ENCODE data around the gene THTPA.

The THTPA gene, protein sequence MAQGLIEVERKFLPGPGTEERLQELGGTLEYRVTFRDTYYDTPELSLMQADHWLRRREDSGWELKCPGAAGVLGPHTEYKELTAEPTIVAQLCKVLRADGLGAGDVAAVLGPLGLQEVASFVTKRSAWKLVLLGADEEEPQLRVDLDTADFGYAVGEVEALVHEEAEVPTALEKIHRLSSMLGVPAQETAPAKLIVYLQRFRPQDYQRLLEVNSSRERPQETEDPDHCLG

DNA sequence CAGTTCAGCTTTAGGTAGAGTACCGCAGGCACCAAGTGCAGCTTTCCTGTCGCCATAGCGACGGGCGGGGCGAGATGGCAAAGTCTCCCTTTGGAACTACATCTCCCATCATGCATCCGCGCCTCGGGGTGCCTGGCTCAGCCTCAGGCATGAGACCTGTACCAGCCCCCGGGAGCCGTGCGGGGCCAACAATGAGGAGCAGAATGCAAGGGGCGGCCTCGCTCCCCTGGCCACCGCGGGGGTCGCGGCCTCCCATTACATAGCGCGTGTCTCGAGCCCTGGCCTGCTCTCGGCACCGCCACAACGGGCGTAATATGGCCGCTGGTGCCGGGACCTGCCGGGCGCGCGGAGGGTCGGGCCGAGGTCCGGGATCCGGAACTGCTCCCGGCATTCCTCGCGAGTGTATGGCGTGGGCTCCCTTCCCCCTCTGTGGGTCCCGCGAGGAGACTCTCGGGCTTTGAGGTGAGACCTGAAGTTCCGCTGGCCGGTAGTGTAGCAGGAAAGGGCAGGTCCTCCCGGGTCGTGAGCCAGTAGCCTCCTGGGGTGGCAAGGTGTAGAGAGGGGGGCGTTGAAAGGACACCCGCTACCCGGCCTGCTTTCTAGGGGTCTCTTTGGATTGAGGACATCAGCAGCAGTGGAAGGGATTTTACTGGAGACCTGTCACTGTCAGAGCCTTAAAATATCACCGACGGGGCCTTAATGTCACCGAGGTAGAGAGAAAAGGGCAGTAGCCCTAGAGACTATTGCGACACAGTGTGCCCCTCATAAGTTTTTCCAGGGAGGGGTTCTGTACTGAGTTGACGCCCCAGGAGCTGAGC, at the start of gene THTPA:
TSS of gene THTPA (plus strand) at position 390 of the 818 bp plus-strand sequence. CDS start 487 bp downstream, outside the sequence.
- peak; percentile 95 for DNase-seq

DNA sequence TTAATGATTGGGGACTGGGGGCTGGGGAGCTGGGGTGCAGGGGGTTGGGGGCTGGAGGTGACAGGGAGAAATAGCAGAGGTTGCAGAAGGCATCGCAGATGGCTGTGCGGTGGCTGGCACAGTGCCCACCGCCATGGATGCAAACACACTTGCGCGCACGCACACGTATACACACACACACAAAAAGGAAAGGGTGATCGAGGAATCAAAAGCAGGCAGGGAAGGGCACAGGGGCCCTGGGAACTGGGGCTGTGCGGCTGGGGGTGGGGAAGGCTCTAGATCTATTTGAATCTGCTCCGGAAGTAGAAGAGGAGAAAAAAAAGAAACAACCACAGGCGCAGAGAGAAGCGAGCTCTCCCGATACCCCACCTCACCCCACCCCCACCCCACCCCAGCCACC, 43.9 kb upstream of the THTPA start:
- DNase-seq: no peak

DNA sequence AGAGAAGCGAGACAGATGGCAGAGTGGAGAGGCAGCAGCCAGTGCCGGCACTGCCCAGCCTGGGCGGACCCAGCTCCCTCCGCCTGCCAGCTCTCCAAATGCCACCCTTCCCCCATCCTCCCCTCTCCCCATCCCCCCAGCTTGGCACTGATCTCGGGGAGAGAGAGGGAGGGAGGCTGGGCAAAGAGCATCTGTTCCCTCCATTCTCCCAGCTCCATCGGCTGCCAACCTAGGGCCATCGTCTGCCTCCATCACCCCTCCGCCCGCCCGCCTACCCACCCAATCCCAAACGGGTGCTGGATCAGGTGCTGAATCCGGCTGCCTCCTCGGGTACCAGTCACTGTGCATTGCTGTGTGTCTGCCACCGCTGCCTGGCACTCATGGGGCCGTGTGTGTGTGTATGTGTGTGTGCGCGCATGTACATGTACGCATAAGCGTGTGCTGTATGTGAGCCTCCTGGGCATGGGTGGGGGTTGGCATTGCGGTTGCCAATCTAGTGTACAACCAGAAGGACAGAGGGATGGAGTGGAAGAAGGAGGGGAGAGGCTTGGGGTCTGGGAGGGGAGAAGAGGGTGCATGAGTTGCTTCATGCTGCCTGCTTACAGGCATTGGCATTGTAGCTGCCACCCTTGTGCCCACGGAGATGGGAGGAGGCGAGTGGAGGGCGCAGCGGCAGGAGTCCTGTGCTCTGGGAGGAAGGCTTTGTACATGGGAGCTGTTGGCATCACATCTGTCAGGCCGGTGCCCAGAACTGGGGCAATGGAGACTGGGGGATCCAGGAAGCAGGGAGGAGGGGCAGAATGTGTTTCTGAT, 42.9 kb upstream of the THTPA start:
- DNase-seq: no peak

DNA sequence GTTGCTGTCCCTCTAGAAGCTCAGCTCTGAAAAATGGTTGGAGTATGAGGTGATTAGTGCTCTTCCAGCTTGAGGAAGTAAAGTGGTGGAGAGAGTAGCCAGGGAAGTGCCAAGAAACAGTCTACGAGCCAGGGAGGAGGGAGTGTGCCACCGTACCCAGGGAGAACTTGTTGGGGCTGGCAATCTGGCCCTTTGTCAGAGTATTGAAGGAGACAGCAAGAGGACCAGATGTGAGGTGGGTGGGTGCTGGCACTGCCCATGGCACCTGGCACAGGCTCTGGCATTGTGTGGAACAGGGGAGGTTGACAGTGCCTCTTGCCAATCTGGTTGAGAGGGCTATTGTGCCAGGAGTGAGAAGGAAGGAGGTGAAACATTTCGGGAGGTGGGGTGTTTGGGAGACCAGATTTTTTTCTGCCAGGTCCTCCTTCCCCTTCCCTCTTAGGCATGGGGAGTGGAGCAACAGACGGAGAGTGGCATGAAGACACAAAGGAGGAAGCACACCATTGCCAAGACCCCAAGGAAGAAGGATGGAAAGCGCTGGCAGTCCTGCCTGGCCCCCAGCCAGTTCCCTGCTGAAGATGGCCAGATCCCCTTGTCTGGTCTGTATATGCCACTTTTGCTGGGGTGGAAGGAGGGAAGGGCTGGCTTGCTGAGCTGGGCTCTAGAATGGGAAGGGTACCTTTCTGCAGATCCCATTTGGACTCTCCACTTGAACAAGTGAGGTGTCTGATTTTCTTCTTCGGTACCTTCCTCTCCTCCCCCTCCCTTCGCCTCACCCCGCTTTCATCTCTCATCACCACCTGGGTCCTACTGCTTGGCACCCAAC, 42.0 kb upstream of the THTPA start:
- DNase-seq: no peak

DNA sequence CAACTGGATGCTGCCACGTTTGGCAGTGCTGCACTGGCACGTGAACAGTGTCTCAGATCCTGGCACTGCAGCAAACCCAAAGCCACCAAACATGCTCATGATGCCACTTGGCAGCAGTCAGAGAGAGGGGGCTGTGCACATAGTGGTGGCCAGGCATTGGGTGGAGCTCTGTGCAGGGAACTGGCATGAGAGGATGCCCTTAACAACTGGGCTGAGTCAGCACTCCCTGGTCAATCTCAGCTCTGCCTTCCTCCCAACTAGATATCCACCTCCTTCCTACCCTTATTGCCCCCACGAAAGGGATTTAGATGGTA, 41.5 kb upstream of the THTPA start:
- no peak for DNase-seq

DNA sequence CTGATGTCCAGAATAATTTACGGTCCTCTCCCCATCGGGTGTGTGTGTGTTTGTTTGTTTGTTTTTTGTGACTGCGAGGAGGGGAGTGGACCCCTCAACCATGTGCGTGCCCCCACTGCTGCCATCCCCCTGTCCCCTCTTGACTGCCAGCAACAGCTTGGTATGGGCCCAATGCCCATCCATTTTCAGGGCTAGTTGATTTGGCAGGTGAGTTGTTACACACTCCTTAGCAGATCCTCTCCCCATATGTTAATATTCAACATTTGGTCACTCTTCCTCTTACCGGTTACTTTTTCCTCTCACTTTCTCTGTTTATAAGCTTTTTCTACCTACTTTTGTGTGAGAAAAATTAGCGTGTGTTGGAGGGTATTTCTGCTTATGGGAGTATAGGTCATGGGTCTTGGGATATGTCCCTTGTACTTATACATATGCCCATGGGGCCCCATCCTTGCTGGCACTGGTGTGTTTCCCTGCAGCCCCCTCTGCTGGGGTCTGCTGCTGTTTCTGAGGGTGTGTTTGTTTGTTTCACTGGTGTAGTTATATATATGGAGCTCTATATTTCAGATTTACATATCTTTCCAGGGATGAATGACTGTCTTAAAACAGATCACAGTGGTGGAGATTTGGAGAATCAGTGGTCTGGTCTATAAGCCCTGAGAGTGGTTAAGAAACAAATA, 38.3 kb upstream of the THTPA start:
- no peak for DNase-seq

DNA sequence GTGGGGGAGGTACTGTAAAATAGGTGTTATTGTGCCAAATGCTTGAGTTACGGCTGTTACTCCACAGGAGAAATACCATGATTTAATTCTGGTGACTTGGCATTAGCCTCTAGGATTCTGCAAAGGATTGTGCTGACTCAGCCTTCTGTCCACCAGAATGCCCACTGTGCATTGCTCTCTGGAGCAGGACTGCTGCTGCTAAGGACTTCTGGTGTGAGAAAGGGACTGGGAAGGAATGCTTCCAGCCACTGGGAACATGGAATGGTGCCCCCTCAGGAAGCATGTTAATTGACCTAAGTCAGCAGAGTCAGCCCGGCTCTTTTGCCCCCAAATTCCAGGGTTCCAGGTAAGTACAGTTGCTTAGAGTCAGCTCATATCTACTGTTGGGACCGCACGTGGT, 37.4 kb upstream of the THTPA start:
- DNase-seq: no peak

DNA sequence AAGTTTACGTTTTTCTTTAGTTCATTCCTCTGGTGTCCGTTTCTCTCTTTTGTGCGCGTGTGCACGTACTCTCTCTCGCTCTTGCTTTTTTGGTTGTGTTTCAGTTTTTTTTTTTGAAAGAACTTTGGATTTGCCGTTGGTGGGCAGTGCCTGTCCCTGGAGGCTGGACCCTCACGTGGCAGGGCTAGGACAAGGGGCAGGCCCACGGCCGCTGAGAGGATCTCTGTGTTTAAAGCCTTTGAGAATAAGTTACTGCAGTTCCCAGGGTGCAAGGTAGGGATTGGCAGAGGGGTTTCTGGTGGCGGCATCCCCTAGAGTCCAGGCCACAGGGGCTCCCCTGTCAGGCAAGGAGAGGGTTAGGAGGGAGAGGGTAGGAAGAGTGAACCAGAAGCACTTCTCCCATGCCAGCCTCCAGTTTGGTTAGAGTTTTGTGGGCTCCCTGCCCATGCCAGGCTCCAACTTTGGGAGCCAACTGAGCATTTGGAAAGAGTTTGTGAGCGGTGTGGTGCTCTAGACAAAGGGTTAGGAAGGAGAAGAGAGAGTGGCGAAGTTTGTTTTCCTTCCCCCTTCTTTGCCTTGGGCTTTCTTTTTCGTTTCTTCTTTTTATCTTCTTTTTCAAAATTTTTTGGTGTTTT, 35.1 kb upstream of the THTPA start:
- no peak for DNase-seq

DNA sequence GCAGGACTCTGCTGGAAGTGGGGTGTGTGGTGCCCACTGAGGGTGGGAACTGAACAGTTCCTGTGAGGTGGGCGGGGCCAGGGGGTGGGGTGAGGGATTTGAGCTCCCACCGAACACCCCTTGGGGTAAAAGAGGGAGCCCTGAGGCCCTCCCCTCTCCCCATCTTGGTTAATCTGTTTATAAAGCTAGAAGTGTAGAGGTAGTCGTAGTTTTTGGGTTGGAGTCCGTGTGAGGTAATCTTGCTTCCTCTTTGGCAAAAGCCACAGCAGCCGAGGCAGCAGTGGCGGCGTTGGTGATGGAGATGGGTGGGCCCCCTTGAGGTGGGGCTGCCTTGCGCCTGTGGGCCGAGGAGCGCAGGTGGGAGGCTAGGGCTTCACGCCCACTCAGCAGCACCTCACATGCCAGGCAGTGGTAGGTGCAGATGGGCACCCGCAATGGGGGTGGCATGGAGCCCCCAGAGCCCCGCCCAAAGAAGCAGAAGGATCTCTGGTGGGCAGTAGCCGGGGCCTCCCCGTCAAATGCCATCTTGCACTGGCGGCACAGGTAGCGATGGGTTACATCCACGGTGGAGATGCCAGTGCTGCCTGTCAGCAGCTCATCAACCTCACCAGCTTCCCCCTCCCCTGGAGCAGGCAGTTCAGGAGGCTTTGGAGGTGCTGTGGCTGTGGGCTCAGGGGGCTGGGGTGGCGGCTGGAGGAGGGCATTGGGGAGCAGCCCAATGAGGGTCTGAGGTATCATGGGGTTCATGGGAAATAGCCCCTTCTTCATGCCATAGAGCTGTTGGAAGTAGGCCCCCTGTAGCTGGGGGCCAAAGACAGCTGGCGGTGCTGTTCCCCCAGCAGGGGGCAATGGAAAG, 34.1 kb upstream of the THTPA start:
- DNase-seq: no peak

DNA sequence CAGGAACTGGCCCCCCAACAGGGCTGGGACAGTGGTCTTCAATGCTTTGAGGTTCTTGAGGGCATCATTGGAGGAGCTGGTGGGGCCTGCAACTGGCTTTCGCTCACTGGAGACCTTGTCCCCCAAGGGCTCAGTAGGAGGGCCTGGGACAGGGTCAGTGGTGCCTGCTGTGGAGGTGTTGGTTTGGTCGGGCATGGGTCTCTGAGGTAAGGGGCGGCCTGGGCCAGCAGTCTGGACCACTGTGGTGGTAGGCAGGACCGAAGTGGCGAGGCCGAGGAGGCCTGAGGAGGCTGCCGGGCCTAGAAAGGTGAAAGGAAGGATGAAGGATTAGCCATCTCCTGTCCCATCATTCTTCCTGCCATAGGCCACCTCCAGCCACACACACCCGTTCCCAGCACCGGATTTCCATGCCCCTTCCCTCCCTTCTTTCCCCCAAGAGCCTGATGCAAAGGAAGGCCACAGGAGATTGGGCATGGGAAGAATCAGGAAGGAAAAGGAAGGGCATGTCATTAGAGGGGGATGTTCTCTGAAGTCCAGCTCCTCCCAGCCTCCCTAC, 33.4 kb upstream of the THTPA start:
- no peak for DNase-seq

DNA sequence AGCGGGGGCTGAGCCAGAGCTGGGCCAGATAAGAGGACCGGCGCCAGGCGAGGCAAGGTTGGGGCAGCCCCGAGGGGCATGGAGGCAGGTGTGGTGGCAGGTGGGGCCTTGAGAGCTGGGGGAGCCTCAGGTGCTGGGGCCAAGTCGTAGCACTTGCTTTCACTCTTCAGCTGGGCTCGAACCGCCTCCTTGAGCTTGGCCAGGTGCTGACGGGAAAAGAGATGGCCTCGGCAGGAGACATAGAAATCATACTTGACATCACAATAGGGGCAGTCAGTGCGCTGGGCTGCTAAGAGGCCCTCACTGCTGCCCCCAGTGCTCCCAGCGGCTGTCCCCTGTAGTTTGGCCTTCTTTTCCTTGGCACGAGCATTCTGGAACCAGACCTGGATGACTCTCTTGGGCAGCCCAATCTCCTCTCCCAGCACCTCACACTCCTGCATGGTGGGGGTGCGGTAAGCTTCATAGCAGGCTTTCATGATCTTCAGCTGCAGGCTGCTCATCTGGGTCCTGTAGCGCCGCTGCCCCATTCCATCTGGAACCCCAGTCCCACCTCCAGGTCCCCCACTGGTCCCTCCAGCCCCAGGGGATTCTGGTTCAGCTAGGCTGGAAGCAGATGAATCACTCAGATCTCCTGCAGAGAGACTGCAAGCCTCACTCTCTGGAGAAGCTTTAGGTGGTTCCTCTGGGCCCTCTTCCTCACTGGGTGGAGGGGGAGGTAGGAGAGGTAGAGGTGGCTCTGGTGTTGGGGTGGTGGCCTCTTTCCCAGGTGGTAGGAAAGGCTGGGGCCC, 32.6 kb upstream of the THTPA start:
- no peak for DNase-seq

DNA sequence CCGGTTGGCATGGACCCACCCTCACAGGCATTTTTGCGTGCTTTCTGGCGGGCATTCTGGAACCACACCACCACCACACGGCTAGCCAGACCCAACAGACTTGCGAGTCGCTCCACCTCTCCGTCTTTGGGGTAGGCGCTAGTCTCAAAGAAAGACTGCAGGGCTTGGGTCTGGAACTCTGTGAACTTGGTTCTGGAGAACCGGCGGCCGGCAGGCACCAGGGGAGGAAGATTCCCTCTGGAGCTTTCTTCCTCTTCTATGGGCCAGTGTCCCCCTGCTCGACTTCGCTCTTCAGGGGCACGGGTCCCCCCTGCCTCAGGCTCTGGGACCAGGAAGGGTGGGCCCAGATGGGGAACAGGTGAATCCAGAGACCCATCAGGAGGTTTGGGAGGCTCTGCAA, 31.1 kb upstream of the THTPA start:
- no peak for DNase-seq

DNA sequence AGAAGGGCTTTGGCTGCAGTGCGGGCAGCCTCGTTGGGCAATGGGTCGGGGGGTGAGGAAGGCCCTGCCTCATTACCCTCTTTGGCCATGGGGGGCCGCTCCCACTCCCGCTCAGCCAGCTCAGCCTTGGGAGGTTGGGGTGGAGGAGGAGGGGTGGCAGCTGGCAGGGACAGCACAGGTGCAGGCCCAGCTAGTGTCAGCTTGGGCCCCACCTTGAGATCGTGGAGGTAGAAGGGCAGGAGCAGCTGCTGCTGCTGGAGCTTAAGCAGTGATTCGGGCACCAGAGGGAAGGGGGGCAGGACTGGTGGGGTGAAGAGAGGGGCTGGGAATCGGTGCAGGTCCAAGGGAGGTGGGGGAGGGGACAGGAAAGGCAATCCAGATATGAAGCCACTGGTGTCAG, 30.5 kb upstream of the THTPA start:
- no peak for DNase-seq

DNA sequence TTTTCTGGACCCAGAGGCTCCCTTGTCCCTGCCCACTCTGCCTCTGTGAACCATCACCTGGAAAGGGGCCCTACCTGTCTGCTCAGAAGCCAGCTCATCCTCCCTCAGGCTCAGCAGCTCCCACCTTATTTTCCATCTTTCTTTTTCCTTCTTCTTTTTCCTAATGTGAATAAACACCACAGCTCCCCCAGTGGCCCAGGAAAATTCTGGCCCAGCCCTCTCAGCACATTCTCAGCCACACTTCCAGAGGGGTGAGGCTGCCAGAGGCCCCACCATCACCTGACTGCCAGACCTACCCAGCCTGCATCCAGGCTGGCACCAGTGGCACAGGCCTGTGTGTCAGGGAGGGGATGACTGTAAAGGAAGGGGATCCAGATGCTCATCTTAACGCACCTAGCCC, 27.5 kb upstream of the THTPA start:
- no peak for DNase-seq

DNA sequence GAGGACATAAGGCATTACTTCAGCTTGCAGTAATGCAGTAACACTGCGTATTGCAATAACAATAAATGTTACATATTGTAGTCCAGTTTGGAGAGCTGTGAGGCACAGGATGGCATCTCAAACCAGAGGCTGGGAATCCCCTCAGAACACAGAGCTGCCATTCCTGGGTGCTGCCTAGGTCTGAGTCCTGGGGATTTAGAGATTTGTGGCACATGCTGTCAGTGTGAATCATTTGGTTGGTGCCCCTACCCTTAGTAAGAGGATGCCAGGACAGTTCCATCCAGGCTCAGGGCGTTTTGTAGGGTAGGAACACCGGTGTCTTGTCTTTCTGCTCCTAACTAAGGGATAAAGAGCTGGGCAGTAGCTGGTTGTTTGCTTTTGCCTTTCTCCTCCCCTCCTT, 27.1 kb upstream of the THTPA start:
- DNase-seq: no peak

DNA sequence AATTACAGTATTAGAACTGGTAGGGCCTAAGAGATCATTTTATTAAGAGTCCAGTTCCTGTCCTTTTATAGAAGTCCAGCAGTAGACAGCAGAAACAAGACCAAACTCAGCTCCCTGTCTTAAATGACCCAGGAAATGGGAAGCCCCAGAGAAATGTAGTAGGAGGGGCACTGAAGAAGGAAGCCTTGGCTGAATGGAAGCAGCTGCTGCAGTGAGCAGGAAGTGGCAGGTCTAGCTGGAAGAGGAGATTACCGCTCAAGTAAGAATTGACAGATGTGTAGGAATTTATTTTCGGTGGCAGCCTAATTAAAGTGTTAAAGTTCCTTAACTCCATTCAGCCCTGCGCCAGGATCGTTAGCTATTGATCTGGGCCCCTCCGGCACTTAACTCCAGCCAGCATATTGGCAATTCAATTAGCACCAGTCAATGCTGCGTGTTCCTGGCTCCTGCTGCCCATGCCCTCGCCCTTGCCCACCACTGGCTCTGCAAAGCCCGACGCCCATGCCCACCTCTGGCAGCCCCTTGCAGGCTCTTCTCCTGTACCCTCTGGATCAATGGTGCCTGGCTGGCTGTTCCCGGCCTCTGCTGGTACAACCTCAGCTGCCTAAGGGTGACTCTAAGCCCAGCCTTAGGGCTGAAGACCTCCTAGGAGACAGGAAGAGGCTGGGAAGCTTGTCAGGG, 25.6 kb upstream of the THTPA start:
- no peak for DNase-seq

DNA sequence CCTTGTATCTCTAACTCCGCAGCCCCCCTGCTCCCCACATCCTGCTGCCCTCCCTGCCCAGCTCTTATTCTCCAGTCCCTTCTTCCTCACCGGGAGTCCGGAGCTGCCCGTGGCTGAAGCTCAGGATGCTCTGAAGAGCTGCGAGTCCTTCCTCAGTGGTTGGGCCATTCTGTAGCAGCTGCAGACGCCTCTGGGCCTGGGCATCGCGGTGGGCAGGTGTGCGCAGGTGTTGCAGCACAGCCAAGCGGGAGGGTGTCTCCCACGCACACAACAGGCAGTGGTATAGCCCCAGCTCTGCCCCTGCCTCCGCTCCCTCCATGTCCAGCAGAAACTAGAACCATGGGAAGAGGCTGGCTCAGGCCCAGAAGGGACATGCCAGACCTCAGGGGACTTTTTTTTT, 24.7 kb upstream of the THTPA start:
- DNase-seq: no peak

DNA sequence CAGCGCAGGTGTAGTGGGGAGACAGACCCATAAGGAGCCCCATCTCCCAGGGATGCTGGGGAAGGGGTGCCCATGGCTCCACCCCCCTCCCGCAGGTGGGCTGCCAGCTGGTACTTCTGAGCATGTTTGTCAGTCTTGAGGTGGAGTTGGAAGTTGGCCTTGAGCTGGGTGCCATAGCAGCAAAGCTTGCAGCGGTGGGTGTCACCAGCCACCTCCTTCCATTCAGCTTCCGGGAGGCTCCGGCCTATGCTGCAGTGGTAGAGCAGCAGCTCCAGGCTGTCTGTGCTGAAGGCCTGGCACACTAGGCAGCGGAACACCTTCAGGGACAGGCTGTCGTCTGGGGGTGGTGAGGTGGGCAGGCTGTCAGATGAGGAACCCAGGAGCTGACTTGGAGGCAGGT, 23.4 kb upstream of the THTPA start:
- no peak for DNase-seq
